HepG2 (cell line): ENCODE results near the gene GDA. TPM values are rescaled to one million over a fixed set of nuclear protein-coding genes. Genes with fewer than 3 reads are reported as not detected.

ENCODE experiments used
- FOXC1 ChIP-seq: sonication (generic); formaldehyde crosslinking; IDR thresholded peaks from 2 replicates; pipeline ENCODE4 v1.8.0; 2022; ENCODE audit warnings: mild to moderate bottlenecking, missing genetic modification reagents, borderline replicate concordance
- HCFC1 ChIP-seq: fragments of 150-350 bp; IDR thresholded peaks from 2 replicates; pipeline ENCODE4 v1.6.1; 2014; ENCODE audit warnings: low read depth, low read length
- HOXA9 ChIP-seq: sonication (generic); formaldehyde crosslinking; IDR thresholded peaks from 2 replicates; pipeline ENCODE4 v1.8.1; 2022; ENCODE audit warnings: missing genetic modification reagents, mild to moderate bottlenecking, moderate library complexity, borderline replicate concordance
- KAT2B ChIP-seq: fragments of 150-350 bp; IDR thresholded peaks from 2 replicates; pipeline ENCODE4 v1.6.1; 2014; ENCODE audit warnings: low read depth, low read length, borderline replicate concordance
- KDM2A ChIP-seq: sonication (generic); formaldehyde crosslinking; IDR thresholded peaks from 2 replicates; pipeline ENCODE4 v1.4.0; 2020; ENCODE audit warnings: low read depth, missing genetic modification reagents, borderline replicate concordance
- MED13 ChIP-seq: sonication (generic); formaldehyde crosslinking; IDR thresholded peaks from 2 replicates; pipeline ENCODE4 v1.5.0; 2020; ENCODE audit warnings: missing genetic modification reagents
- MIXL1 ChIP-seq: IDR thresholded peaks from 2 replicates; pipeline ENCODE4 v1.6.1; 2016
- MYNN ChIP-seq: sonication (generic); formaldehyde crosslinking; IDR thresholded peaks from 2 replicates; pipeline ENCODE4 v1.4.0; 2020; ENCODE audit warnings: mild to moderate bottlenecking, low read depth, missing genetic modification reagents
- NCOA2 ChIP-seq: sonication (generic); formaldehyde crosslinking; IDR thresholded peaks from 2 replicates; pipeline ENCODE4 v1.8.0; 2022; ENCODE audit warnings: inconsistent platforms
- PAF1 ChIP-seq: IDR thresholded peaks from 2 replicates; pipeline ENCODE4 v1.6.1; 2016; ENCODE audit warnings: missing genetic modification reagents, missing compliant biosample characterization
- SPEN ChIP-seq: sonication (generic); formaldehyde crosslinking; IDR thresholded peaks from 2 replicates; pipeline ENCODE4 v1.5.1; 2020; ENCODE audit warnings: low read depth, mild to moderate bottlenecking, missing genetic modification reagents
- STAT5B ChIP-seq: sonication (generic); formaldehyde crosslinking; IDR thresholded peaks from 2 replicates; pipeline ENCODE4 v1.4.0; 2020; ENCODE audit warnings: missing genetic modification reagents
- THYN1 ChIP-seq: sonication (generic); formaldehyde crosslinking; IDR thresholded peaks from 2 replicates; pipeline ENCODE4 v1.8.1; 2023; ENCODE audit warnings: low read depth, mild to moderate bottlenecking, moderate library complexity, missing genetic modification reagents, borderline replicate concordance
- polyA plus RNA-seq, 8 experiments: library from polyadenylated mRNA; depleted of rRNA in 3 of 8; stranded (reverse) in 7 of 8; unstranded in 1 of 8; fragments of >200 nt; fragmentation: Illumina TruSeq in 4 of 8; extraction: Trizol in 4 of 8; gene quantifications; 2 replicates each; pipeline versions ENCODE4 v1.2.1 to v1.2.3, GENCODE V29; 2011 to 2016; ENCODE audit warnings: low read depth in 4 of 8, missing spikeins in 1 of 8, mixed read lengths in 1 of 8; ENCODE audit not compliant: insufficient read depth in 1 of 8
- total RNA-seq, 5 experiments: library from RNA; depleted of rRNA; stranded (reverse); fragments of >200 nt; fragmentation: Illumina TruSeq; extraction: Trizol; gene quantifications; 2 replicates each; pipeline ENCODE4 v1.2.3, GENCODE V29; 2016; ENCODE audit warnings: low read depth in 1 of 5
- TF ChIP-seq, protein P1 (sequence below): sonication (generic); formaldehyde crosslinking; IDR thresholded peaks from 2 replicates; pipeline ENCODE4 v1.4.0; 2020; ENCODE audit warnings: mild to moderate bottlenecking, missing genetic modification reagents, borderline replicate concordance
- TF ChIP-seq, protein P2 (sequence below): sonication (generic); formaldehyde crosslinking; conservative IDR thresholded peaks from 2 replicates; pipeline ENCODE4 v1.4.0; 2020; ENCODE audit warnings: missing genetic modification reagents

GDA gene
- total and polyA plus RNA-seq, 2 of the 13 experiments (the other 11 are each of a cell fraction or from before 2014, with no cell fraction given) = 0.15 to 0.99 TPM

DNA sequence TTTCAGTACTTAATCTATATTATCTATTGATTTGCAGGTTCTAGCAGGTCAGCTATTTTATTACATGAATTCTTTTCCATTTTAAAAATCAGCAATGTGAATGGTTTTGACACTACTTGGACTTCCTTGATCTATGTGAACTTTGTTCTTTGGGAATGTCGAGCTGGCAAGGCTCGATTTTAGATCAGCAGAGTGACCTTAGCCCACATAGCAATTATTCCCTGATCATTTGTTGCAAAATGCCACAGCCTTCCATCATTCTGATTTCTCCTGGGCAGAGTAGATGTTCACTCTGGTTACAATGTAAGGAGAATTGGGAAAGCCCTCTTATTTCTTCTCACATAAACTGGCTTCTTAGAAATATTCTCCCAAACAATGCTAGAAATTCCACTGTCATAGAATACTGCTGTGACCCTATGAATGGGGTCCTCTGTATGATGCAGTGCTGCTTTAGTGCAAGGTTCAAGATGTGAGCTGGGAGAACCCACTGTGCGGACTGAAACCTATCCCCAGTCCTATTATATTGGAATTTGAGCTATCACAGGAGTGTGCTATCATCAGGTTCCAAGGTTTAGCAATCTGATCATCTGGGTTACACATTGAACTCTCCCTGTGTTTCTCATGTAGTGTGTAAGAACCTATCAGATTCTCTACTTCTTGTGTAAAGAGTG lies 15.7 kb upstream of the GDA start (continued):
- TF ChIP-seq THYN1 (no peak), KAT2B (no peak), NCOA2 (CRISPR knock-in tag) (0 out of 2 replicates have a peak, but pooled peaks have one; percentile 10), SPEN (no peak), MIXL1 (CRISPR knock-in tag) (no peak), MED13 (no peak), KDM2A (CRISPR knock-in tag) (no peak), HCFC1 (no peak), MYNN (CRISPR knock-in tag) (no peak), HOXA9 (CRISPR knock-in tag) (no peak), PAF1 (CRISPR knock-in tag) (no peak), FOXC1 (CRISPR knock-in tag) (no peak), STAT5B (CRISPR knock-in tag) (no peak)
- TF ChIP-seq, protein P1, sequence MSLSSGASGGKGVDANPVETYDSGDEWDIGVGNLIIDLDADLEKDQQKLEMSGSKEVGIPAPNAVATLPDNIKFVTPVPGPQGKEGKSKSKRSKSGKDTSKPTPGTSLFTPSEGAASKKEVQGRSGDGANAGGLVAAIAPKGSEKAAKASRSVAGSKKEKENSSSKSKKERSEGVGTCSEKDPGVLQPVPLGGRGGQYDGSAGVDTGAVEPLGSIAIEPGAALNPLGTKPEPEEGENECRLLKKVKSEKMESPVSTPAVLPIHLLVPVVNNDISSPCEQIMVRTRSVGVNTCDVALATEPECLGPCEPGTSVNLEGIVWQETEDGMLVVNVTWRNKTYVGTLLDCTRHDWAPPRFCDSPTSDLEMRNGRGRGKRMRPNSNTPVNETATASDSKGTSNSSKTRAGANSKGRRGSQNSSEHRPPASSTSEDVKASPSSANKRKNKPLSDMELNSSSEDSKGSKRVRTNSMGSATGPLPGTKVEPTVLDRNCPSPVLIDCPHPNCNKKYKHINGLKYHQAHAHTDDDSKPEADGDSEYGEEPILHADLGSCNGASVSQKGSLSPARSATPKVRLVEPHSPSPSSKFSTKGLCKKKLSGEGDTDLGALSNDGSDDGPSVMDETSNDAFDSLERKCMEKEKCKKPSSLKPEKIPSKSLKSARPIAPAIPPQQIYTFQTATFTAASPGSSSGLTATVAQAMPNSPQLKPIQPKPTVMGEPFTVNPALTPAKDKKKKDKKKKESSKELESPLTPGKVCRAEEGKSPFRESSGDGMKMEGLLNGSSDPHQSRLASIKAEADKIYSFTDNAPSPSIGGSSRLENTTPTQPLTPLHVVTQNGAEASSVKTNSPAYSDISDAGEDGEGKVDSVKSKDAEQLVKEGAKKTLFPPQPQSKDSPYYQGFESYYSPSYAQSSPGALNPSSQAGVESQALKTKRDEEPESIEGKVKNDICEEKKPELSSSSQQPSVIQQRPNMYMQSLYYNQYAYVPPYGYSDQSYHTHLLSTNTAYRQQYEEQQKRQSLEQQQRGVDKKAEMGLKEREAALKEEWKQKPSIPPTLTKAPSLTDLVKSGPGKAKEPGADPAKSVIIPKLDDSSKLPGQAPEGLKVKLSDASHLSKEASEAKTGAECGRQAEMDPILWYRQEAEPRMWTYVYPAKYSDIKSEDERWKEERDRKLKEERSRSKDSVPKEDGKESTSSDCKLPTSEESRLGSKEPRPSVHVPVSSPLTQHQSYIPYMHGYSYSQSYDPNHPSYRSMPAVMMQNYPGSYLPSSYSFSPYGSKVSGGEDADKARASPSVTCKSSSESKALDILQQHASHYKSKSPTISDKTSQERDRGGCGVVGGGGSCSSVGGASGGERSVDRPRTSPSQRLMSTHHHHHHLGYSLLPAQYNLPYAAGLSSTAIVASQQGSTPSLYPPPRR = no peak
- TF ChIP-seq, protein P2, sequence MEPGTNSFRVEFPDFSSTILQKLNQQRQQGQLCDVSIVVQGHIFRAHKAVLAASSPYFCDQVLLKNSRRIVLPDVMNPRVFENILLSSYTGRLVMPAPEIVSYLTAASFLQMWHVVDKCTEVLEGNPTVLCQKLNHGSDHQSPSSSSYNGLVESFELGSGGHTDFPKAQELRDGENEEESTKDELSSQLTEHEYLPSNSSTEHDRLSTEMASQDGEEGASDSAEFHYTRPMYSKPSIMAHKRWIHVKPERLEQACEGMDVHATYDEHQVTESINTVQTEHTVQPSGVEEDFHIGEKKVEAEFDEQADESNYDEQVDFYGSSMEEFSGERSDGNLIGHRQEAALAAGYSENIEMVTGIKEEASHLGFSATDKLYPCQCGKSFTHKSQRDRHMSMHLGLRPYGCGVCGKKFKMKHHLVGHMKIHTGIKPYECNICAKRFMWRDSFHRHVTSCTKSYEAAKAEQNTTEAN (CRISPR knock-in tag) = no peak; the same call in 1 of the 2 replicates
